Inflammatory macrophage treated with lipopolysaccharide for 1 hour (primary cell): ENCODE results near the gene BCLAF3.

Source experiments
- DNase-seq, 2 donors: peaks; one replicate each; pipeline ENCODE4 v3.0.0-alpha.2; 2020 to 2022

The BCLAF3 gene

GRCh38 chrX:19964017-19964710 lies 26.7 kb downstream of the BCLAF3 start:
- no peak for DNase-seq

GRCh38 chrX:19960913-19961312 lies 29.9 kb downstream of the BCLAF3 start:
- DNase-seq, result no peak

- no peak for DNase-seq
Measured at GRCh38 chrX:19958552-19959486, 32.0 kb downstream of the BCLAF3 start.

- no peak for DNase-seq
Measured at GRCh38 chrX:19956923-19957322, 33.9 kb downstream of the BCLAF3 start.

GRCh38 chrX:19956306-19956705 lies 34.6 kb downstream of the BCLAF3 start:
- no peak for DNase-seq

GRCh38 chrX:19955306-19955705 lies 35.6 kb downstream of the BCLAF3 start:
- no peak for DNase-seq

GRCh38 chrX:19954335-19955096 lies 36.3 kb downstream of the BCLAF3 start:
- no peak for DNase-seq

- DNase-seq, result no peak
Measured at GRCh38 chrX:19953145-19953544, 37.7 kb downstream of the BCLAF3 start.

- DNase-seq, result no peak
Measured at GRCh38 chrX:19949340-19949739, 41.5 kb downstream of the BCLAF3 start.

- DNase-seq, result no peak
Measured at GRCh38 chrX:19947612-19948011, 43.2 kb downstream of the BCLAF3 start.
